ENCODE results near the gene PRKCH. TPM values are rescaled to one million over a fixed set of nuclear protein-coding genes. Genes with fewer than 3 reads are reported as not detected.

PRKCH gene
- polyA plus RNA-seq, 3 donors: 3.6 to 6.2 (median 5.4) TPM

DNA sequence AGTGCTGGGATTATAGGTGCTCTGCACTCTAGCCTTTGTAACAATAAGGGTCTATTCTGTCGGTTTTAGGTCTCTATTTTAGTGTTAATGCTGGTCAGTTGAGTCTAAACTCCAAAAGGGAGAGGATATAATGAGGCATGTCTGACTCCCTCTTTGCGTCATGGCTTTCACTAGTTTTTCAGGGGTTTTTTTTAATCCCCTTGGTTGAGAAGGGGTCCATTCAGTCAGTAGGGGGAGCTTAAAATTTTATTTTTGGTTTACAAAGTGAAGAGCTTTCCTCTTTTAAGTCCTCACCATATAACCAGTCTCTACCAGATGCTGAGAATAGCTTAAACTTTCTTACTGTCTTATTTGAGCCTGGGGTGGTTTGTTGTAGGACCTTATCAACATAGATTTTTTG lies 106.9 kb downstream of the PRKCH start:
- intact Hi-C loops (cut with micrococcal nuclease): loop anchor here in 1 of 2 donors (10.0 kb wide), 1 partner anchor 133 kb away; no protein-coding TSS in a partner anchor
- Mint-ChIP-seq H3K4me3 (no peak overlapping the region), H3K27me3 (ENCODE audit: low read depth in 3 of 3) (peaks cover 0 to 1% (median 0%) of the 10 kb centered on the region in 3 donors), H3K9me3 (peaks cover 0 to 7% (median 6%) of the 10 kb centered on the region in 7 donors), H3K27ac (no peak overlapping the region), H3K4me1 (peaks cover 5% of the 10 kb centered on the region), H3K36me3 (peaks cover 0 to 2% of the 10 kb centered on the region in 2 donors)
- Histone ChIP-seq H3K27me3 (ENCODE audit: control insufficient read depth in 2 of 2, insufficient read depth in 2 of 2, low read length in 2 of 2) (no peaks in the 10 kb centered on the region), H3K79me2 (ENCODE audit: insufficient read depth, low read length) (no peaks in the 10 kb centered on the region), H3K9me3 (replicated peaks in 1 of 2; ENCODE audit: control insufficient read depth in 1 of 2, insufficient read depth in 1 of 2, low read length in 2 of 2) (peaks cover 0 to 7% of the 10 kb centered on the region in 2 donors), H3K27ac (ENCODE audit: low read depth in 1 of 2, low read length in 2 of 2) (no peak overlapping the region), H4K20me1 (ENCODE audit: insufficient read depth, low read length) (no peaks in the 10 kb centered on the region), H3K4me1 (ENCODE audit: control insufficient read depth in 1 of 2, insufficient read depth in 2 of 2, low read length in 2 of 2) (peaks cover 0 to 6% of the 10 kb centered on the region in 2 donors), H3K9ac (ENCODE audit: insufficient read depth, low read length, poor library complexity, severe bottlenecking) (no peak overlapping the region), H3K36me3 (replicated peaks in 1 of 2; ENCODE audit: control insufficient read depth in 1 of 2, insufficient read depth in 2 of 2, low read length in 2 of 2) (no peaks in the 10 kb centered on the region), H3K4me3 (replicated peaks in 1 of 3; ENCODE audit: low read depth in 2 of 3, low read length in 3 of 3) (no peak overlapping the region), H3K4me2 (replicated peaks; ENCODE audit: extremely low read depth, low read length, poor library complexity, severe bottlenecking) (no peak overlapping the region), H2AFZ (ENCODE audit: insufficient read depth, low read depth, low read length, poor library complexity, severe bottlenecking) (no peak overlapping the region)
- WGBS (ENCODE audit: insufficient coverage): 100% methylated on average over 1 of the region's 2 CpGs
- no peak for DNase-seq
- TF ChIP-seq, protein P1, sequence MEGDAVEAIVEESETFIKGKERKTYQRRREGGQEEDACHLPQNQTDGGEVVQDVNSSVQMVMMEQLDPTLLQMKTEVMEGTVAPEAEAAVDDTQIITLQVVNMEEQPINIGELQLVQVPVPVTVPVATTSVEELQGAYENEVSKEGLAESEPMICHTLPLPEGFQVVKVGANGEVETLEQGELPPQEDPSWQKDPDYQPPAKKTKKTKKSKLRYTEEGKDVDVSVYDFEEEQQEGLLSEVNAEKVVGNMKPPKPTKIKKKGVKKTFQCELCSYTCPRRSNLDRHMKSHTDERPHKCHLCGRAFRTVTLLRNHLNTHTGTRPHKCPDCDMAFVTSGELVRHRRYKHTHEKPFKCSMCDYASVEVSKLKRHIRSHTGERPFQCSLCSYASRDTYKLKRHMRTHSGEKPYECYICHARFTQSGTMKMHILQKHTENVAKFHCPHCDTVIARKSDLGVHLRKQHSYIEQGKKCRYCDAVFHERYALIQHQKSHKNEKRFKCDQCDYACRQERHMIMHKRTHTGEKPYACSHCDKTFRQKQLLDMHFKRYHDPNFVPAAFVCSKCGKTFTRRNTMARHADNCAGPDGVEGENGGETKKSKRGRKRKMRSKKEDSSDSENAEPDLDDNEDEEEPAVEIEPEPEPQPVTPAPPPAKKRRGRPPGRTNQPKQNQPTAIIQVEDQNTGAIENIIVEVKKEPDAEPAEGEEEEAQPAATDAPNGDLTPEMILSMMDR (IDR thresholded peaks at IDR 0.05): no peak

GRCh38 chr14:61429316-61429715 lies 107.9 kb downstream of the PRKCH start:
- Mint-ChIP-seq H3K4me3 (no peak overlapping the region), H3K27me3 (ENCODE audit: low read depth in 3 of 3) (peaks cover 0 to 1% (median 0%) of the 10 kb centered on the region in 3 donors), H3K27ac (no peak overlapping the region), H3K9me3 (peaks cover 0 to 7% (median 4%) of the 10 kb centered on the region in 7 donors), H3K4me1 (peaks cover 9% of the 10 kb centered on the region), H3K36me3 (peaks cover 0 to 2% of the 10 kb centered on the region in 2 donors)
- TF ChIP-seq, protein P1 (IDR thresholded peaks at IDR 0.05): no peak
- H3K36me3 ChIP-seq (replicated peaks in 1 of 2; ENCODE audit: control insufficient read depth in 1 of 2, insufficient read depth in 2 of 2, low read length in 2 of 2): no peaks in the 10 kb centered on the region
- no peak overlapping the region for H3K4me3 ChIP-seq (replicated peaks in 1 of 3; ENCODE audit: low read depth in 2 of 3, low read length in 3 of 3)
- peaks cover 0 to 7% of the 10 kb centered on the region in 2 donors for H3K4me1 ChIP-seq (ENCODE audit: control insufficient read depth in 1 of 2, insufficient read depth in 2 of 2, low read length in 2 of 2)
- H3K79me2 ChIP-seq (ENCODE audit: insufficient read depth, low read length): no peaks in the 10 kb centered on the region
- H3K4me2 ChIP-seq (replicated peaks; ENCODE audit: extremely low read depth, low read length, poor library complexity, severe bottlenecking): no peak overlapping the region
- H3K9me3 ChIP-seq (replicated peaks in 1 of 2; ENCODE audit: control insufficient read depth in 1 of 2, insufficient read depth in 1 of 2, low read length in 2 of 2): peaks cover 0 to 7% of the 10 kb centered on the region in 2 donors
- no peak overlapping the region for H3K9ac ChIP-seq (ENCODE audit: insufficient read depth, low read length, poor library complexity, severe bottlenecking)
- no peak overlapping the region for H2AFZ ChIP-seq (ENCODE audit: insufficient read depth, low read depth, low read length, poor library complexity, severe bottlenecking)
- intact Hi-C loops (cut with micrococcal nuclease): loop anchor here in 1 of 2 donors (10.0 kb wide), 1 partner anchor 135 kb away; no protein-coding TSS in a partner anchor
- no peaks in the 10 kb centered on the region for H3K27me3 ChIP-seq (ENCODE audit: control insufficient read depth in 2 of 2, insufficient read depth in 2 of 2, low read length in 2 of 2)
- 100% methylated on average over 1 of the region's 2 CpGs for WGBS (ENCODE audit: insufficient coverage)
- no peaks in the 10 kb centered on the region for H4K20me1 ChIP-seq (ENCODE audit: insufficient read depth, low read length)
- DNase-seq: no peak
- H3K27ac ChIP-seq (ENCODE audit: low read depth in 1 of 2, low read length in 2 of 2): no peak overlapping the region

Measured in CD14-positive monocyte (primary cell).